HG03565 (cell line): ENCODE results near the gene RAPGEF2.
"Not testable (repeated sequence)": the region's sequence is repeated elsewhere in the genome, so short reads cannot be mapped to it uniquely, and the experiment has no call there.

Experiments
- ATAC-seq: cut with Tn5 transposase; IDR thresholded peaks from one replicate; pipeline ENCODE4 v1.9.1; 2021; ENCODE audit warnings: mild to moderate bottlenecking, moderate library complexity; ENCODE audit not compliant: unreplicated experiment

Gene RAPGEF2, protein sequence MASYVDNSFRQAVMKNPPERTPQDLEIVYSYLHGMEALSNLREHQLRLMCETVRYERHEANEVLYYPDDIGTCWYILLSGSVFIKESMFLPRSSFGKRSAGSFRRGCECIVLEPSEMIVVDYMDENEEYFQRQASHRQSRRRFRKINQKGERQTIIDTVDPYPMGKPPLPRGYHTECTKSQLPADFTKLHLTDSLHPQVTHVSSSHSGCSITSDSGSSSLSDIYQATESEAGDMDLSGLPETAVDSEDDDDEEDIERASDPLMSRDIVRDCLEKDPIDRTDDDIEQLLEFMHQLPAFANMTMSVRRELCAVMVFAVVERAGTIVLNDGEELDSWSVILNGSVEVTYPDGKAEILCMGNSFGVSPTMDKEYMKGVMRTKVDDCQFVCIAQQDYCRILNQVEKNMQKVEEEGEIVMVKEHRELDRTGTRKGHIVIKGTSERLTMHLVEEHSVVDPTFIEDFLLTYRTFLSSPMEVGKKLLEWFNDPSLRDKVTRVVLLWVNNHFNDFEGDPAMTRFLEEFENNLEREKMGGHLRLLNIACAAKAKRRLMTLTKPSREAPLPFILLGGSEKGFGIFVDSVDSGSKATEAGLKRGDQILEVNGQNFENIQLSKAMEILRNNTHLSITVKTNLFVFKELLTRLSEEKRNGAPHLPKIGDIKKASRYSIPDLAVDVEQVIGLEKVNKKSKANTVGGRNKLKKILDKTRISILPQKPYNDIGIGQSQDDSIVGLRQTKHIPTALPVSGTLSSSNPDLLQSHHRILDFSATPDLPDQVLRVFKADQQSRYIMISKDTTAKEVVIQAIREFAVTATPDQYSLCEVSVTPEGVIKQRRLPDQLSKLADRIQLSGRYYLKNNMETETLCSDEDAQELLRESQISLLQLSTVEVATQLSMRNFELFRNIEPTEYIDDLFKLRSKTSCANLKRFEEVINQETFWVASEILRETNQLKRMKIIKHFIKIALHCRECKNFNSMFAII (N-terminal part only)

DNA sequence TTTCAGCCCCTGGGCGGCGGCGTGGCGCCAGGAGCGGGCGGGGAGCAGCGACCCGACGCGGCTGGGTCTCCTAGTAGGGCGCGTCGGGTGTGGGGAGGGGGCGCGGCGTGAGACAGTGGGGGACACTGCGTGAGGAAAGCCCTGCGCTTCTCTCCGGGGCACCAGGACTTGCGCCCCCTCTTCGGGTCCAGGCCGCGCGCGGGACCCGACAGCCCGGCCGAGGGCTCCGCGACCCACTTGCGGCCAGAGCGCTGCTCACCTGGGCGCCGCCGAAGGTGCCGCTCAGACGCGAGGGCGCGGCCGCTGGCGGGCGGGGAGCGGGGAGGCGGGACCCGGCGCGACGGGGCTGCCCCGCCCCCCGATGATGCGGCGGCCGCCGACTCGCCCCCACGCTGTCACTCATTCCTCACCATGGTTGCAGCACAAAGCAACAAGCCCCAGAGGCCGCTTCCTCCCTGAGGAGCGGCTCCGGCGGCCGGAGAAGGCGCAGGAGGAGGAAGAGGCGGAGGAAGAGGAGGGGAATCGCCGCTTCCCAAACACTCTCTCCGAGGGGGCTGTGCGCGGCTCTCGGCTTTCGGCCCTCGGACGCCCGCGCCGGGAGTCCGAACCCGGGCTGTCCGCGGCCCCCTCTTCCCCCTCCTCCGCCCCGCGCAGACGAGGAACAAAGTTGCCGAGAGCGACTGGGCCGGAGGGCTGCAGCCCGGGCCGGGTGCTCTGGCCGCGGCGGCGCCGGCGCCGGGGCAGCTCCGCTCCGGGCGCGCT, at the start of gene RAPGEF2:
Gene RAPGEF2 (plus strand): TSS at position 458 of the 762 bp plus-strand sequence. CDS start 1,084 bp downstream, outside the sequence.
- peak; percentile 72 for ATAC-seq

DNA sequence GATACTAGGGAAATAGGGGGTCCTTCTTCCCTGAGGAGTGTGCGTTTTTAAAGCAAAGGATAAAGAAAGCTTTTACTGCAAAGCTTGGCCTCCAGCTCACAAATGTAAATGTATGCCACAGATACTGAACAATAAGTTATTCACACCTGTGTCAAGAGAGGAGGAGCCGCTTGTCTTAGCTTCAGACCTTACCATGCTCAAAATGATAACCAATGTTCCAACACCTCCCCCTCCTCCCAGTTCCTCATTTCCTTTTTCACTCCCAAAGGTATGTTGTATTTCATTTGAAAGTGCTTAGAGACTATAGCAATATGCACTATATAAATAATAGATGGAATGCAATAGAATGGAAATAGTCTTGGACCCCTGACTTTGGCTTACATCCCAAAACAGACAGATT, 47.0 kb upstream of the RAPGEF2 start:
- ATAC-seq: no peak

DNA sequence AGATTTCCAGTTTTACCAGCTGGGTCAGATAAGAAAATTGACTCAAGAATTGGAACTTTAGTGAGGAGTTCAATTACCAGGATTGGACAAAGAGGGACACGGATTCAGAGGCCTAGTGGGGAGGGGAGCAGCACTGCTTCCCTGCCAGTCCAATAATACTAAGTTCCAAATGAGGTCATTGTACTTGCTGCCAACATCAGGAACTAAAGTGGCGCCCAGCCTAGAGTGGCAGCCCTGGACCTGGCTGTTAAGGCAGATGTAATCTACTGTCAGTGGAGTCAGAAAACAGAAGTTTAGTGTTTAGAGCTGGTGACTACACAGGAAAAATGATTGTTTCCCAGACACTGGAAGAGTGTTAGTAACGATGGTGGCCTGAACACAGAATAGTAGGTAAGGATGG, 42.7 kb upstream of the RAPGEF2 start:
- ATAC-seq: no peak

DNA sequence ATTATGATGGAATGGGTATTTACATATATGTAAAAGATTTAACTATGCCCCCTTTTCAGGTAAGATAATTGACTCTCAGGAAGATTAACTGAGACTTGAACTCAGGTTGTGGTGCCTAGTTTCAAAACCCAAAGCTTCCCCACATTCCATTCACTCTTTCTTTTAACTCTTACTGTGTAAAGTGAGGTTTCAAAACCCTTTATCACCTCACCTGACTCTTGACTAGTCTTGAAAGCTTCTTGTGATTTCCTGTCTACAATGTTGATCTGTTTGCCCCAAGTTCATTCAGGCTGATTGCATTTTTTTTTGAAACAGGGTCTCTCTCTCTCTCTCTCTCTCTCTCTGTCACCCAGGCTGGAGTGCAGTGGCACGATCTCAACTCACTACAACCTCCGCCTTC, 40.5 kb upstream of the RAPGEF2 start:
- ATAC-seq: no peak

DNA sequence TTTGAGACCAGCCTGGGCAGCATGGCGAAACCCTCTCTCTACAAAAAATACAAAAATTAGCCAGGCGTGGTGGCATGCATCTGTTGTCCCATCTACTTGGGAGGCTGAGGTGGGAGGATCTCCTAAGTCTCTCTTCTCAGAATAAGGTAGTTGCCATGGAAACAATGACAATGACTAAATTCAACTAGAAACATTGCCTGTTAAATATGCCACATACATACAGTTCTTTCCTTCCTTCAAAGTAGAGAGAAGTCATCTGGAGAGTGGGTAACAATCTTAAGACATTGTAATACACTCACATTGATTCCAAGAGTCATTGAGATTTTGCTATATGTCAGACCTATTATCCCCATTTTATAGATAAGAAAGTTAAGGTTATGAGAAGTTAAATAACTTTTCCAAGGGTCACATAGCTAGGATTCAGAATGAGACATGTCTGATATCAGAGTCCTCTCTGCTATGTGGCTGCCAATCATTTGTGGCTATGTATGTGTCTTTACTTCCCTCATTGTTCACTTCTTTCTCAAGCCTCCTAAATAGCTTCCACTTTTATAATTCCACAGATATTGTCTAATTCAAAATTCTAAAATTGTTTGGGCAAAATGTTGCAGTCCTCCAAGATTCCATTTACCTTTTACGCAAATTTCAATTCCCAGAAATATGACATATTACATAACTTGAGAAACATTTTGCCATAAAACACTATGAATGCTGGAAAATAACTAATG, 37.2 kb upstream of the RAPGEF2 start:
- no peak for ATAC-seq

DNA sequence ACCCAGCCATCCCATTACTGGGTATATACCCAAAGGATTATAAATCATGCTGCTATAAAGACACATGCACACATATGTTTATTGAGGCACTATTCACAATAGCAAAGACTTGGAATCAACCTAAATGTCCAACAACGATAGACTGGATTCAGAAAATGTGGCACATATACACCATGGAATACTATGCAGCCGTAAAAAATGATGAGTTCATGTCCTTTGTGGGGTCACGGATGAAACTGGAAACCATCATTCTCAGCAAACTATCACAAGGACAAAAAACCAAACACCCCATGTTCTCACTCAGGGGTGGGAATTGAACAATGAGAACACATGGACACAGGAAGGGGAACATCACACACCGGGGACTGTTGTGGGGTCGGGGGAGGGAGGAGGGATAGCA, 34.7 kb upstream of the RAPGEF2 start:
- ATAC-seq: not testable (repeated sequence)

DNA sequence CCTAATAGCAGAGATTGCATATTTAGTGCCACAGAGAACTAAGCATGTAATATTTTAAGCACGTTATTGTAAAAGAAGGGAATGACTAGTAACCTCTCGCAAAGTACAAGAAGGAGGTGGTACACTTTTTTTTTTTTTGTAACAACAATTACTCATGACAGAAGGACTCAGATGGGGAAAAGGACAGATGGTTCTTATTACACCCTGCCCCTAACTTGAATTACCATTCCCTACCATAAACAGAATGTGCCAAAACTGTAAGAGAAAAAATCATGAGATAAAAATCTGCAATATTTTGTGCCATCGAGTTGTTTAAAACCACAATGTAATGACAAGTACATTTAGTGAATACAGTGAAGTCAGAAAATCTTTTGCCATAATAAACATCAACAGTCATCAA, 33.0 kb upstream of the RAPGEF2 start:
- no peak for ATAC-seq

DNA sequence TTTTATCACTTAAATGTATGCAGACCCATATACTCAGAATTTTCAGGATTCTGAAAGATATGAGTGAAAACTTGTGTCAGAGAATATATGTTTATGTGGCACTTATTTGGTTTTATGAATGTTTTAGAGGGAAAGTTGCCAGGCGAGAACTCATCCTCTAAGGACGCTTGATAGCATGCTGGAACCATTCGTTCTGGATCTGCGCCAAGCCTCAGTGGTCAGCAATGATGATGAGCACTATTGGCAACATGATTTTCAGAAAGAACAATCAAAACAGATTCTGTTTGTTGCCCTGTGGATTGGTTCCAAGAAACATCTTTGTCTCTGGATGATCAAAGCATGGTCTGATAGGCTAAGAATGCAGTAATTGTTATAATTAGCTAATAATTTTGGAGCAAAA, 32.1 kb upstream of the RAPGEF2 start:
- no peak for ATAC-seq

DNA sequence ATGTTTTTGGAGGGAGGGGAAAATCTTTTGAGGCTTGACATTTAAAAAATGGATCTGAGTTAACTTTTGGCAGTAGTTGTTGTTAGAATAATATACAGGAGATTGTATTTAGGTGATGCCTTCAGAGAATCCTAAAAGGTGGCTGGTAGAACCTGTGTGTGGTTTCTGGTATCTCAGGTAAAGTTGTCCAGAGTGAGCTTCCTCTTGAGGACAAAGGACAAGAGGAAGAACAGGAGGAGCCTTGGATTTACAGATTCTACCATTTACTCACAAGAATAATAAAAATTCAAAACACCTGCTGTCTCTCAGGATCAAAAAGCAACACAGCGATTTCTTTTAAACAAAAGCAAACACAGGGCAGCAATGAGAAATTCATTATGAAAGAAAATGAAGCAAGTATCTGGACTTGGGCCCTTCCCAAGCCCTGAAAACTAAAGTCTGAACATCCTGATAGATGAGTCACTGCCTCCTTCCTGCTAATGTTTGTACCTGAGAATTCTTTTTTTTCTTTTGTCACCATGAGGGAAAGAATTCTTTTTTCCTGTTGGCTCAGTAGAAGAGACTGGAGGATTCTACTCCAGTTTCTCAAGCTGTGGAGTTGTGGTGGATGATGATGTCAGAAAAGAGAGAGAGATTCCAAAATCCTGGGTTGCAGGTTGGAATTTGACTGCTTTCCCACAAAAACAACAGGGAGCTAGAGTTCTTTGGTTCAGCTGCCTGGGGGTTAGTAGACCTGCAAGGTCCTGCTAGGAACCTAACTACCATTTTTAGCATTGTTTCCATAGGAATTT, 31.5 kb upstream of the RAPGEF2 start:
- ATAC-seq: no peak

DNA sequence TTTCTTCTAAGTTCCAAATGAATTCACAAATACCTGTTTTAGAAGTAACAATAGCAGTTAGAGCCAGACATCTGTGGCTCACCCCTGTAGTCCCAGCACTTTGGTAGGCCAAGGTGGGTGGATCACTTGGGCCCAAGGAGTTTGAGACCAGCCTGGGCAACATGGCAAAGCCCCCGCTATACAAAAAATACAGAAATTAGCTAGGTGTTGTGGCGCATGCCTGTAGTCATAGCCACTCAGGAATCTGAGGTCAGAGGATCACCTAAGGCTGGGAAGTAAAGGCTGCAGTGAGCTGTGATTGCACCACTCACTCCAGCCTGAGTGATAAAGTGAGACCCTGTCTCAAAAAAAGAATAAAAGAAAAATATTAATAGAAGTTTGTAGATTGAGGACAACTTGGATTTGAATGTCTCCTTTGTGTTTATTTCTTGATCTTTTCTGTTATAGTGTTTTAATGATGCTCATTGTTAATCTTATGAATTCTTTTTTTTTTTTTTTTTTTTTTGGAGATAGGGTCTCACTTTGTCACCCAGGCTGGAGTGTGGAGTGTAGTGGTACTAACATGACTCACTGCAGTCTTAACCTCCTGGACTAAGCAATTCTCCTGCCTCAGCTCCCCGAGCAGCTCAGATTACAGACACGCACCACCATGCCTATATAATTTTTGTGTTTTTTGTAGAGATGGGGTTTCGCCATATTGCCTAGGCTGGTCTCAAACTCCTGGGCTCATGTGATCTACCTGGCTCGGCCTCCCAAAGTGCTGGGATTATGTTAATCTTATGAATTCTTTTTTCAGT, 30.7 kb upstream of the RAPGEF2 start:
- no peak for ATAC-seq

DNA sequence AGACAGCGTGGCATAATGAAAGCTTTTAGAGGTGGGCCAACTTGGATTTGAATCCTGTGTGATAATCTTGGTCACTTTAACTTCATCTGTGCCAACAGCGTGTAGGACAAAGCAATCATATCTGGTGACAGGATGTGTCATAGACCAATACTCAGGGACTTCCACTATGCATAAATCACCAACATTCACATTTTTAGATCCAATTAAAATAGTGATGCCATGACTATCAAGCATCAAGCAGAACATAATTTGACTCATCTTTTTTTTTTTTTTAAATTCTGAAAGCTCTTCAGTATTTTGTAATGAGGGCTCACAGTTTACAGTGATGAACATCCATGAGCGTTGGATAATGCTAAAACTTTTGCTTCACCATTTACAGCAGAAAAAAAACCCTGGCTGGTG, 27.3 kb upstream of the RAPGEF2 start:
- ATAC-seq: no peak

DNA sequence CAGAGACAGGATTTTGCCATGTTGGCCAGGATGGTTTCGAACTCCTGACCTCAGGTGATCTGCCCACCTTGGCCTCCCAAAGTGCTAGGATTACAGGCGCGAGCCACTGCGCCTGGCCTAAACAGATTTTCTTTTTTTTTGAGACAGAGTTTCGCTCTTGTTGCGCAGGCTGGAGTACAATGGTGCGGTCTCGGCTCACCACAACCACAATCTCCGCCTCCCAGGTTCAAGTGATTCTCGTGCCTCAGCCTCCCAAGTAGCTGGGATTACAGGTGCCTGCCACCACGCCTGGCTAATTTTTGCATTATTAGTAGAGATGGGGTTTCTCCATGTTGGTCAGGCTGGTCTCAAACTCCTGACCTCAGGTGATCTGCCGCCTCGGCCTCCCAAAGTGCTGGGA, 25.9 kb upstream of the RAPGEF2 start:
- not testable (repeated sequence) for ATAC-seq

DNA sequence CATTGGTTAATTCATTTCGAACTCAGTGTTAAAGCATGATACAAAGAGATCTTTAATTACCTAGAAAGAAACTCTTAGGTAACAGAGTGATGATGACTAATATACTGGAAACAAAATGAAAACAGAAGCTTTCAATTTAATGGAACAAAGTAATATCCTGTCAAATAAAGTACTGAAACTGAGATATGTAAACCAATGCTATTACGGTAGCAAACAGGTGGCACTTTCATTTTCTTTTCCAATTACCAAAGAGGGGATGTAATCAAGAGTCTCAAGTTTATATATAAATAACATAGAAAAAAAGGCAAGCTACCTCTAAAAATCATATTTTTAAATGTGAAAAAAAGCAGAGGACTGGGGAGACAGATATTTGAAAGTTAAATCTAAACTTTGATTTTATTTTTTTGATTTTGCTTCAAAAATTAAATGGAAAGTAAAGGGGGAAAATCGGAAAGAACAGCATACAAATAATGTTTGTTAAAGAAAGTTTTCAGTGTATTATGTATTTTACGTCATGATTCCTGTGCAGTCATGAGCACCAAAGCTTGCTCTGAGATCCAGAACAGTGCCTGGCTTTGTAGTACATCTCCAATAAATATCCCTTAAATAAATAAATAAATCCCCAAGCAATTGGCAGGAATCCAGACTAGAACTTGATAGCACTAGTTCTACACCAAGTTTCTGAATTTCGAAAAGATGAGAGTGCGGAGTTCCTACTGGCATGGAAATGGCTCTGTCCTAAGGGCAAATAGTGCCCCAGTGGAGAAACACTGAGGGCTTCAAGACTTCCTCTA, 25.0 kb upstream of the RAPGEF2 start:
- peak; percentile 96 for ATAC-seq

DNA sequence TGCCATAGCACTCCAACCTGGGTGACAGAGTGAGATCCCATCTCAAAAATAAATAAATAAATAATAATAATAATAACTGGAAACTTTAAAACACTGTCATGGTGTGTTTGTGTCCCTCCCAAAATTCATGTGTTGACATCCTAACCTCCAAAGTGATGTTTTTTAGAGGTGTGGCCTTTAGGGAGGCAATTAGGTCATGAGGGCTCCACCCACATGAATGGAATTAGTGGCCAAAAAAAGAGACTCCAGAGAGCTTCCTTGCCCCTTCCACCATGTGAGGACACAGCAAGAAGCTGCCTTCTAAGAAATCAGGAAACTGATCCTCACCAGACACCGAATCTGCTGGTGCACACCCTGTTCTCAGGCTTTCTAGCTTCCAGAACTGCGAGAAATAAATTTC, 23.8 kb upstream of the RAPGEF2 start:
- no peak for ATAC-seq

DNA sequence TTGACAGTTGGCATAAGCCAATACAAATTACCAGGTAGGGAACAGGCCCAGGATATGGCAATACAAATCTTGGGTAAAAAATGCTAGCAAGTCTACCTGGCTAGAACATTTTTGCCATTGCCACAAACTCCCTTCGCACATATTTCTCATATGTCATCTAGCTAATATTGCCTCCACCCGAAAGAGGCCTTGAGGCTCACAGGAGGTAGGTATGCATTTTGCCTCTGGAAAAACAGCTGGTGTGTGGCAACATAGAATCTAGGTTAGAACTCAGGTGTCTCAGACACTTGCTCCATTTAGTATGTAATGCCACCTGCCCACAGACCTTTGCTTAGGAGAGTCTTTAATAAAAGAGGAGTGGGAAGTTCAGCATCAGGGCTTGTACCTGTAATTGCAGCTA, 16.3 kb upstream of the RAPGEF2 start:
- ATAC-seq: no peak

DNA sequence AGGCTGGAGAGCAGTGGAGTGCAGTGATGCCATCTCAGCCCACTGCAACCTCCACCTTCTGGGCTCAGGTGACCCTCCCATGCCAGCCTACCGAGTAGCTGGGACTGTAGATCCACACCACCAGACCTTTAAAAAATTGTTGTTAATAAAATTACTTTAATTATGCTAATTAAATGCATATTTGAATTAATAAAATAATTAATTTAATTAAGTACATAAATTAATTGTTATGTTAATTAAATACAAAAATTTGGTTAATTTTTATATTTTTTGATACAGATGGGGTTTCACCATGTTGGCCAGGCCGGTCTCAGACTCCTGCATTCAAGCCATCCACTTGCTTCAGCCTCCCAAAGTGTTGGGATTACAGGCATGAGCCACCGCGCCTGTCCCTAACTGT, 12.6 kb upstream of the RAPGEF2 start:
- ATAC-seq: no peak

DNA sequence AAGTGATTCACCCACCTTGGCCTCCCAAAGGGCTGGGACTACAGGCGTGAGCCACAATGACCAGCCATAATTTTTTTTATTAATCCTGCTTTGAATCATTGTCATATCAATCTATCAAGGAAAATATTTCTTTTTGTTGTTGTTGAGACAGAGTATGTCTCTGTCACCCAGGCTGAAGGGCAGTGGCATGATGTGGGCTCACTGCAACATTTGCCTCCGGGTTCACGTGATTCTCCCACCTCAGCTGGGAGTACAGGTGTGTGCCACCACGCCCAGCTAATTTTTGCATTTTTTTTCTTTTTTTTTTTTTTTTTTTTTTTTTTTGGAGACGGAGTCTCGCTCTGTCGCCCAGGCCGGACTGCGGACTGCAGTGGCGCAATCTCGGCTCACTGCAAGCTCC, 8.7 kb upstream of the RAPGEF2 start:
- ATAC-seq: not testable (repeated sequence)

DNA sequence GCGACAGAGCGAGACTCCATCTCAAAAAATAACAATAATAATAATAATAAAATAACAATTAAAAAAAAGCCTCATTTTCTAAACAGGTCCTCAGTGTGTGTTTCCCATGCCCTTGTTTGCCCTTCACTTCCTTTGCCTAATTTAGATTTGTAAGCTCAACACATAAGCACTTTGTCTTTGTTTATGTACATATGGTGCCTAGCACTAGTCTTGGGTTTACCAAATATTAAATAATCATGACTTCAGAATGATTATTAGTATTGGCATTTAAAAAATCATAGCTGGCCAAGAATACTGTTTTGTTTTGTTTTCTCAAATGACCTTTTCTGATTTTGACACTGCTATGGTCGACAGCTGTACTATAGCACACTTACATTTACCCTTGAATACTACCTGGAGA, 6.4 kb upstream of the RAPGEF2 start:
- no peak for ATAC-seq
